Natural killer cell treated with Interleukin-12 subunit alpha and Interleukin-12 subunit beta and Interleukin-15 and Interleukin-18, amount 100 ng/mL, for 72 hours (primary cell): ENCODE results near the gene PCGF2. TPM values are rescaled to one million over a fixed set of nuclear protein-coding genes. Genes with fewer than 3 reads are reported as not detected.

Source experiments
- ATAC-seq, 2 donors: fragments of 150-1000 bp; cut with Tn5 transposase in 1 of 2; sonication (Bioruptor Pico), chemical (Tn5 transposase) in 1 of 2; 2 replicates each; pipeline ENCODE4 v1.10.0; 2021
- DNase-seq: peaks from one replicate; pipeline ENCODE4 v3.0.0; 2022; ENCODE audit warnings: low spot score
- H3K27ac Mint-ChIP-seq, 2 donors: 1 replicate in 1 of 2; 2 replicates in 1 of 2; pipeline ENCODE4 v1.8.0; 2022; ENCODE audit warnings: mixed read lengths in 2 of 2, mild to moderate bottlenecking in 1 of 2, moderate library complexity in 1 of 2
- H3K27me3 Mint-ChIP-seq, 2 donors: 1 replicate in 1 of 2; 2 replicates in 1 of 2; pipeline ENCODE4 v1.8.0; 2022; ENCODE audit warnings: mixed read lengths in 2 of 2
- H3K36me3 Mint-ChIP-seq: one replicate; pipeline ENCODE4 v1.8.0; 2022; ENCODE audit warnings: mixed read lengths
- H3K4me1 Mint-ChIP-seq, 2 donors: 1 replicate in 1 of 2; 2 replicates in 1 of 2; pipeline ENCODE4 v1.8.0; 2022; ENCODE audit warnings: low read depth in 2 of 2, mixed read lengths in 2 of 2, mild to moderate bottlenecking in 1 of 2
- H3K4me3 Mint-ChIP-seq: one replicate; pipeline ENCODE4 v1.8.0; 2022; ENCODE audit warnings: mixed read lengths
- H3K9me3 Mint-ChIP-seq: 2 replicates; pipeline ENCODE4 v1.8.0; 2022; ENCODE audit warnings: mixed read lengths
- total RNA-seq, 2 donors: library from RNA; stranded (reverse); gene quantifications; one replicate each; pipeline ENCODE4 v1.2.3, GENCODE V29; 2022

The PCGF2 gene
- total RNA-seq, 2 donors from 2014 or later, result not detected

DNA sequence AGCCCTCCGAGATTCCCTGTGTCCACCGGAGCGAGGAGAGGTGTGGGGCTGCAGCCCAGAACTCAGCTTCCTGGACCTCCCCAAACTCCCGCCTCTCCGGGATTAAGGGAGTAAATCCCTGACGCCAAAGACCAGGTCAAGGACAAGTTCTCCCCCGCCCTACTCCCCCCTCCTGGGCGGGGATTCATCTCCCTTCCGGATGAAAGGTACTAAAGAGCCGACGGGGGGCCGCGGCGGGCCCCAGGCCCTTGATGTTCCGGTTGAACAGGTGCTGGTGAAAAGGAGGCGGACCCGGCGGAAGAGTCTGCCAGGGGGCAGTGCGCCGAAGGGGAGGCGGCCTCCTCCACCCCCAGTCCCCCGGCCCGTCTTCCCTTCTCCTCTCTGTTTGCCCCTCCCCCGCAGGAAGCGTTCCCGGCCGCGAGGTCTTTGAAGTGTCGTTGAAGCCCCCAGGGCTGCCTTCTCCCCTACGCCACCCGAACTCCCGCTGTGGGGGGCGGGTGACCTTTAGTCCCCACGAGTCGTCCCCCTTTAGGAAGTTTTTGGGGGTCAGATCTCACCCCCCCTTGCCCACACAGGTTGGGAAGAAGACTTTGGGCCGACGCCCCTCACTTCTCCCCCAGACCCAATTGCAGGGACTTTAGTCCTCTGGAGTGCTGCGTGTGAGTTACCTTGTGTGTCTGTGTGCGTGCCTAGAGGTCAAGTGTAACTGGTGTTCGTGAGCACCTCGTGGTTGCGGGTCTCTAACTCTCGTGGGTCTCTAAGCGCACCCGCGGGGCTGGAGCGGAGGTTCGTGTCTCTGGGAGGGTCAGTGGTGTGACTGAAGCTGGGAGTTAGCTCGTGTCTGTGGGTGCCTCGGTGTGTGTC, 44.2 kb downstream of the PCGF2 start:
- ATAC-seq, result peak in 1 of 2 donors; percentile 15
- Mint-ChIP-seq H3K27ac (peak overlapping the region; percentile 93 to 100), H3K4me1 (peaks cover 52 to 58% of the 10 kb centered on the region in 2 donors), H3K9me3 (no peaks in the 10 kb centered on the region), H3K27me3 (no peaks in the 10 kb centered on the region), H3K4me3 (peak overlapping the region; percentile 99), H3K36me3 (peaks cover 9% of the 10 kb centered on the region)
- DNase-seq, result peak; percentile 87

DNA sequence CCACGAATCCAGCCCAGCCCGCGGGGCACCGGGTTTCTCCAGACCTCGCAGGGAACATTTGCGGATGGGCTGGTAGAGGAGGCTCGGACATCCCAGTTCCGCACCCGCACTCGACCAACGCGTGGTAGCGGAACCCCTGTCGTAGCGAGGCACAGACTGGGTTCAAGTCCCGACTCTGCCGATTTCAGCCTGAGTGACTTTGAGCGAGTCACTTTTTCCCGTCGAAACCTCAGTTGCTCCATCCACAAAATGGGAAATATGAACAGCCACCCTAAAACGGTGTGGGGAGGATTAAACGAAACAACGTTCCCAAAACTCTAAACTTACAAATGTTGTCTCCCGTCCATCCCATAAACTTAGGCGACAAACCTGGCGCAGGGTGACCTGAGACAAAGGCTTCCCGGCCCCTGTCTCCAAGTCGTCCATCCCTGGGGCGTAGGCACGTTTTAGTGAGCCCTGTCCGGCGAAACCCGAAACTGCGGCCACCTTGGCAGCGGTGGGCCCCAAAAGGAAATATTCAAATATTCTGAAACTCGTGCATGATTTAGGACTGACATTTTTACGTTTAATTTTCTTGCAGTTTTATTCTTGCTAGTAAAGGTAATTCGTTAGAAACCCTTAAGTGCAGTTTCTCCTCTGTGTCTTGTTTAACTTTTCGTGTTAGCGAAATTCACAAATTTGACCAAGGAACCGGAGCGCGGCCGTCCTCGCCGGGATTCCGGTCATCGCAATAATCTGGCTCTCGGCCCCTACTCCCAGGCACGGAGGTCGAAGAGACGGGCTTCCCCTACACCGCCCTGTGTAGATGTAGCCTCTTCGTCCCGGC, 45.0 kb downstream of the PCGF2 start:
- Mint-ChIP-seq H3K27ac (peak overlapping the region; percentile 93 to 100), H3K27me3 (no peaks in the 10 kb centered on the region), H3K9me3 (no peaks in the 10 kb centered on the region), H3K4me1 (peaks cover 54 to 57% of the 10 kb centered on the region in 2 donors), H3K36me3 (peaks cover 9% of the 10 kb centered on the region), H3K4me3 (peak overlapping the region; percentile 99)
- ATAC-seq, result no peak
- peak; percentile 70 for DNase-seq

DNA sequence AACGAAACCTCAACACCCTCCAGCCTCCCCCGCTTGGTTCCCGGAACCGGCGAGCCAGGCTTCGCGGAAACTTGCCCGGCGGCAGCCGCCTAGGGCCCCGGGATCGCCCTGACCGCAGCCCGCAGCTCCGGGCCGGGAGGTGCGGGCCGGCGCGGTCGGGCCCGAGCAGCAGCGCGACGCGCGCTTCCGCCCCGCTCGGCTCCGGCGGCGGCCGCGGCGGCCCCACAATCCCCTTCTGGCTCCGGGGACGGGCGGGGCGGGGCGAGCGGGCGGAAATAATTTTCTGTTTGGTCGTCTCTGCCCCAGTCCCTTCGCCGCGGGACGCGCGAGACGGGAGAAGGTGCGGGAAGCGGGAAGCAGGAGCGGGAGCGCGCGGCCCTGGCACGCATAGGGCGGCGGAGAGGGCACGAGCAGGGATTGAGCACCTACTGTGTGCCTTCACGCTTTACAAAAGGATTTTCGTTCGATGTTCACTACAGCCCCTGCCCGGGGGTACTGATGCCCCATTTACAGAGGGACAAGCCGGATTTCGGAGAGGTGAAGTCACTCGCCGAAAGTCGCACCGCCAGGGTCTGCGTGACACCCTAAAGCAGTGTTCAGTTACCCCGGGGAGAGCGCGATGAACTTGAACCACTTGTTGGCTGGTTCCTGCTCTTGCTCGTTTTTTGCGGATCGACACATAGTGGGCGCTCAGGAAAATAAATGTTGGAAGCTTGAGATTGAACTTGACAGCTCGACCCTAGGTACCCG, 45.8 kb downstream of the PCGF2 start:
- peak overlapping the region; percentile 93 to 100 for H3K27ac Mint-ChIP-seq
- ATAC-seq, result peak; percentile 69 to 79
- no peaks in the 10 kb centered on the region for H3K27me3 Mint-ChIP-seq
- H3K4me3 Mint-ChIP-seq, result peak overlapping the region; percentile 99
- H3K4me1 Mint-ChIP-seq, result peaks cover 52 to 56% of the 10 kb centered on the region in 2 donors
- peaks cover 8% of the 10 kb centered on the region for H3K36me3 Mint-ChIP-seq
- peak; percentile 95 for DNase-seq
- no peaks in the 10 kb centered on the region for H3K9me3 Mint-ChIP-seq

DNA sequence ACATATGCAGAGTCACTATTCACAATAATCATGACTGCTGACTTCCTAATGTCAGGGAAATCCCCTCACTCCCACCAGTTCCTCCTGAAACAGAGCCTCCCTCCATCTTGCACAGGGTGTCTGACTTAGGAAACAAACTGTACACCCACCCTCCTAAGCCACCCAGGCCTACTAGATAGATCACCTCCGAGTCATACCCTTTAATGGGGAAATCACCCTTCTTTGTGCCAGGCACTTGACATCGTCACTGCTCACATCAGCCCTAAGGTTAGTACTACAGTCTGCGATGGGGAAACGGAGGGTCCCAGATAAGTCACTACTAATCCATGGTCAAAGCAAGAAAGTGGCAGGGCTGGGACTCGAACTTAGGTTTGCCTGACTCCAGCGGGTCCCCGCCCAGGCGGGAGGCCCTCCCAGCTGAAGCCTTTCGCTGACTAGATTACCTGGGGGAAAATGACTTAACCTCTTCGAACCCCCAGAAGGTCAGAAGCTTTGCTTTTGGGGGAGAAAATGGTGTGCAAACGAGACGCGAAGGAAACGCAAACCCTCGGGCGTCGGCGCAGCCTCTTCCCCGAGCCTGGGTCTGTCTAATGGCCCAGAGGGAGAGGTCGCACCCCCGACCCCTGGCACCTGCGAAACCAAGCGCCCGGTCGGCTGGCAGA, 46.5 kb downstream of the PCGF2 start:
- DNase-seq (peak; percentile 91), ATAC-seq (peak; percentile 74 to 84)
- Mint-ChIP-seq H3K27ac (peak overlapping the region; percentile 93 to 100), H3K9me3 (no peaks in the 10 kb centered on the region), H3K27me3 (no peaks in the 10 kb centered on the region), H3K36me3 (peaks cover 4% of the 10 kb centered on the region), H3K4me3 (peak overlapping the region; percentile 75), H3K4me1 (peaks cover 54 to 56% of the 10 kb centered on the region in 2 donors)

DNA sequence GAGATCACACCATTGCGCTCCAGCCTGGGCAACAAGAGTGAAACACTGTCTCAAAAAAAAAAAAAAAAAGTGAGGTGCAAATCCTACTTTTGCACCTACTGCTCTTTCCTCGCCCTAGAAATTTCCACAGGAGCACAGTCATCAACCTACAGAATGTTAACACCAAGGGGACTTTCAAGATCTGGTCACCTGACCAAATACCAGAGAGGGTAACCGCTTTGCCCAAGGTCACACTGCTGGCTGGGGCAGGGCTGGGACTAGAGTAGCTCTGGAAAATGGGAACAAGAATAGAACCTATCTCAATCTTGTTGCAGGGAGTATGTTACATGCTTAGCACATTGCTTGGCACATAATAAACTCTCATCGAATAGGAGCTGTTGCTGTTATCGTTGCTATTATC, 49.4 kb downstream of the PCGF2 start:
- peak overlapping the region; percentile 93 to 100 for H3K27ac Mint-ChIP-seq
- peaks cover 45 to 46% of the 10 kb centered on the region in 2 donors for H3K4me1 Mint-ChIP-seq
- H3K36me3 Mint-ChIP-seq, result no peaks in the 10 kb centered on the region
- ATAC-seq (no peak), DNase-seq (no peak)
- no peaks in the 10 kb centered on the region for H3K27me3 Mint-ChIP-seq
- no peaks in the 10 kb centered on the region for H3K9me3 Mint-ChIP-seq
- peak overlapping the region; percentile 35 for H3K4me3 Mint-ChIP-seq

DNA sequence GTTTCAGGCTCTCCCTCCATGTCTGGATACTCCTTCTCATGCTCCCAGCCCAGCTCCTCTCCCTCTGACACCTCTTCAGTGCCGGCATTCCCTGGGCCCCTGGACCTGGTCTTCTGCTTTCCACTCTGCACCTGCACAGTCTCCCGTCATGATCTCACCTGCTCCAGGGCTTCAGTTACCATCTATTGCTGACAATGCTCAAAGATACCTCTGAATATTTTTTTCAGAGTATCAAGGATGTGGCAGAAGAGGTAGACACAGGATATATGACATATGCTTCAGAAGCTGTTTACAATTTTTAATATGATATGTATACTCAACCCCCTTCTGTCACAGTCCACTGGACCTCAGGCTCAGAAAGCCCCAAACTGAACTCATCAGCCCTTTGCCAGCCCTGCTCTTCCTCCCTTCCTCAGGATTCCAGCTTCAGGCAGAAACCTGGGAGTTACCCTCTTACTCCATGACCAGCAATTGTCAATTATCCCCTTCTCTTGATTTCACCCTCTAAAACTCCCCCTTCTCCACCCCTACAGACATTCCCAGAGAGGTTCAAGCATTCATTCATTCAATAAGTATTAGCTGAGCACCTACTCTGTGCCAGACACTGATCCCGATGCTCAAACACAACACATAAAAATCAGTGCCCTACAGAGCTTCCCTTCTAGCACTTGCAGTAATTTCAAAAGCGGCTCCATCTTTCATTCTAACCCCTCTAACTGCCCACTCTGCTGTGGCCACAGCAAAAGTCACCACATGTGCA, 50.9 kb downstream of the PCGF2 start:
- Mint-ChIP-seq H3K27ac (peak overlapping the region; percentile 51 to 82), H3K4me1 (peaks cover 41 to 46% of the 10 kb centered on the region in 2 donors), H3K36me3 (no peaks in the 10 kb centered on the region), H3K27me3 (no peaks in the 10 kb centered on the region), H3K9me3 (no peaks in the 10 kb centered on the region), H3K4me3 (peak overlapping the region; percentile 1)
- ATAC-seq (no peak), DNase-seq (no peak)

DNA sequence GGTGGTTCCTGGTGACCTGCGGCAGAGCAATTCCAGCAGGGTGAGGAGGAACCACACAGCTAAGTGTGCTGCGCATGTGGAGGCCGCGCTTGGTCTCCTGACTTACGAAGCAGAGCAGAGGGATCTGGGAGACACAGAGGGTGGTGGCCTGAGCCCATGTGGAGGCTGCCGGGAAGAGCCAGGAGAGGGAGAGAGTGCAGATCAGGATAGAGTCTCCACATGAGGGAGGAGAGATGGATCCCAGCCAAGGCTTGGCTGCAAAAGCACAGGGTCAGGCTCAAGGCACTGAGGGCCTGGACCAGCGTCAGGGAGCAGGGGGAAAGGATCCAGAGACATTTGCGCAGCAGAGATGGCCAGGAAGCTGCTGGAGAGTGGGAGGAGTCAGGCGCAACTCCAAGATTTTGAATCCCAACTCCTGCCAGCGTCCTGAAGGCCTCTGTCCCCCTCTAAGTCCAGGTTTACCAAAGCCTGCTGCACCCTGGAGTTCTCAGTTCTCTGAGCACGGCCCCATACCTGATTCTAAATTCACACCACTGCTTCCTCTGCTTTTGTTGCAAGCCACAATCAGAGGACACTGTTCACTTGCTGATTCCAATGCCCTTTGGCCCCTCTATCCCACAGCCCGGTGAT, 54.3 kb downstream of the PCGF2 start:
- H3K36me3 Mint-ChIP-seq, result no peaks in the 10 kb centered on the region
- H3K4me3 Mint-ChIP-seq, result no peak overlapping the region
- no peaks in the 10 kb centered on the region for H3K9me3 Mint-ChIP-seq

DNA sequence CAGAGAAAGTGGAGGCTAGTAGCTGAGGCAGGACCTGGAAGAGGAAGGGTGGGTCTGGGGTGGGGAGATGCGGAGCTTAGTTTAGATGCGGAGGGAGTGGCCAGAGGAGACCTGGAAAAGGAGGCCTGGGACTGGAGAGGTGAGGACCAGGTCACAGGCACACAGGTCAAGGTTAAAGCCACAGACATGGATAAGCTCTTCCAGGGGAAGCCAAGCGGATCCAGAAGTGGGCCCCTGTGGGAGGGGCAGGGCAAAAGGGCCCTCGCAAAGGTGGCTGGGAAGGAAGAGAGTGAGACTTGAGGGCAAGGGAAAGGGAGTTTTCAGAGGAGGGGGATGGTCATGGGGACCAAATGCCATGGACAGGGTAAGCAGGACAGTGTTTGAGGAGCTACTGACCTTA, 57.0 kb downstream of the PCGF2 start:
- no peaks in the 10 kb centered on the region for H3K27me3 Mint-ChIP-seq
- H3K4me3 Mint-ChIP-seq, result no peak overlapping the region
- peak overlapping the region; percentile 14 to 43 for H3K27ac Mint-ChIP-seq
- ATAC-seq (no peak), DNase-seq (no peak)
- H3K4me1 Mint-ChIP-seq, result peaks cover 5 to 9% of the 10 kb centered on the region in 2 donors
- no peaks in the 10 kb centered on the region for H3K9me3 Mint-ChIP-seq
- H3K36me3 Mint-ChIP-seq, result no peaks in the 10 kb centered on the region

More for the DNA sequence above, 54.3 kb downstream of the PCGF2 start:
- Mint-ChIP-seq H3K27ac (peak overlapping the region in 1 of 2 donors; percentile 8), H3K27me3 (no peaks in the 10 kb centered on the region), H3K4me1 (peaks cover 23 to 25% of the 10 kb centered on the region in 2 donors)
- DNase-seq (no peak), ATAC-seq (no peak)

DNA sequence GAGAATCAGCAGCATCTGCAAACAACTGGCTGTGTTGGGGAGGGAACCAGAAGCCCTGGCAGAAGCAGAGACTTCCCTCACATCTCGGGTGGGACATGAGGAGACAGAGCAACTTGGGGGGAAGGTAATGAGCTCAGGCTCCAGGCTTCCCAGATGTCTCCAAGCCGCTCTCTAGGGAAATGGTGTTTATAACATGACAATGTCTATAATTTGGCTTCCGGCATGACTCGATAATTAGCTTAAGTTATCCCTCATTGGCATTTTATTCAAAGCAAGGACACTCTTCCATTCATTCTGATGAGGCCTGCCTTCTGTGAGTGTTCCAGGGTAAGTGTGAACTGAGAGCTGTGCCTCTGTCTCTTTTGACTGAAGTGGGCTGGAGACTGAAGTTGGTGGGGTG, 57.8 kb downstream of the PCGF2 start:
- Mint-ChIP-seq H3K9me3 (no peaks in the 10 kb centered on the region), H3K27ac (peak overlapping the region; percentile 14 to 43), H3K27me3 (peaks cover 0 to 7% of the 10 kb centered on the region in 2 donors), H3K36me3 (no peaks in the 10 kb centered on the region), H3K4me3 (no peak overlapping the region), H3K4me1 (peaks cover 5 to 9% of the 10 kb centered on the region in 2 donors)
- ATAC-seq, result no peak
- DNase-seq, result no peak

DNA sequence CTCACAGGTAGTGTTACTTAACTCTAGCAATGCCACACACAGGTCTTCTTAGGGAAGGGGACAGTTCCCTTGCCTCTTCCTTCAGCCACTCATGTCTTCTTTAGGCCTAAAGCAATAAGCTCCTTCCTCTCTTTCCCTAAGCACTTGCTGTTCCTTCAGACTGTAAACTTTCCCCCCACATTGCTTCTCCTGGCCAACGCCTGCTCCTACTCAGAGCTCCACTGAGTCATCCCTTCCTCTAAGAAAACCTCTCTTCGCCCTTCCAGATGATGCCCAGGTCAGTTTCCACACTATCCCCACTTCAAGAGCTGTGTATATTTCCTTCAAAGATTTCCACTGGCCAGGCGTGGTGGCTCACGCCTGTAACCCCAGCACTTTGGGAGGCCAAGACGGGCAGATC, 60.9 kb downstream of the PCGF2 start:
- Mint-ChIP-seq H3K4me3 (no peak overlapping the region), H3K9me3 (no peaks in the 10 kb centered on the region), H3K27ac (peak overlapping the region in 1 of 2 donors; percentile 15), H3K27me3 (peaks cover 0 to 7% of the 10 kb centered on the region in 2 donors), H3K4me1 (peaks cover 5 to 9% of the 10 kb centered on the region in 2 donors), H3K36me3 (no peaks in the 10 kb centered on the region)
- no peak for ATAC-seq
- DNase-seq, result no peak

DNA sequence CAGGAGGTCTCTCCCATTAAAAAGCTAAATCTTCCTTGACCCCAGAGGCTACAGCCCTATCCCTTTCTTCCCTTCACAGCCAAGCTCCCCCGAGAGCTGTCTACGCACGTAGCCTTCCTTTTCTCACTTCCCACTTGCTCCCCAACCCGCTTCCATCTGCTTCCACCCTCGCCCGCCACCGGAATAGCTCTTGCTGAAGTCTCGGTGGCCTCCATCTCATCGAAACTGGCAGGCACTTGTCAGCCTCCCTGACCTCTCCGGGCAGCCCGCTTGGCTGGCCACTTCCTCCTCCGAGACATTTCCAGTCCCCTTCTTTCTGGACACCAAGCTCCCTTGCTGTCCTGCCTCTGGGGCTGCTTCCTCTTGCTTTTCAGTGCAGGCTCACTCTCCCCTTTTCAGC, 62.6 kb downstream of the PCGF2 start:
- H3K27me3 Mint-ChIP-seq, result peaks cover 0 to 7% of the 10 kb centered on the region in 2 donors
- H3K9me3 Mint-ChIP-seq, result no peaks in the 10 kb centered on the region
- no peak for ATAC-seq
- DNase-seq, result no peak
- peaks cover under 1 to 5% of the 10 kb centered on the region in 2 donors for H3K4me1 Mint-ChIP-seq
- H3K27ac Mint-ChIP-seq, result peak overlapping the region in 1 of 2 donors; percentile 64
- no peaks in the 10 kb centered on the region for H3K36me3 Mint-ChIP-seq
- no peak overlapping the region for H3K4me3 Mint-ChIP-seq
